Measurements from ENCODE around the gene JAG2. TPM values are rescaled to one million over a fixed set of nuclear protein-coding genes. Genes with fewer than 3 reads are reported as not detected.

JAG2 gene
- total RNA-seq, 1 donor from 2014 or later: 0.44 TPM

- Mint-ChIP-seq H3K27ac (no peak overlapping the region), H3K4me1 (no peaks in the 10 kb centered on the region), H3K9me3 (peaks cover 6% of the 10 kb centered on the region), H3K36me3 (ENCODE audit: low read depth) (no peaks in the 10 kb centered on the region), H3K4me3 (no peak overlapping the region), H3K27me3 (peaks cover 28% of the 10 kb centered on the region)
- intact Hi-C loops (cut with micrococcal nuclease): no loop called here
- POLR2A ChIA-PET: no interaction called here
- CTCF ChIA-PET: no interaction called here
- ATAC-seq (ENCODE audit: low read depth) (no peak), DNase-seq (no peak)
- TF ChIP-seq, protein P1, sequence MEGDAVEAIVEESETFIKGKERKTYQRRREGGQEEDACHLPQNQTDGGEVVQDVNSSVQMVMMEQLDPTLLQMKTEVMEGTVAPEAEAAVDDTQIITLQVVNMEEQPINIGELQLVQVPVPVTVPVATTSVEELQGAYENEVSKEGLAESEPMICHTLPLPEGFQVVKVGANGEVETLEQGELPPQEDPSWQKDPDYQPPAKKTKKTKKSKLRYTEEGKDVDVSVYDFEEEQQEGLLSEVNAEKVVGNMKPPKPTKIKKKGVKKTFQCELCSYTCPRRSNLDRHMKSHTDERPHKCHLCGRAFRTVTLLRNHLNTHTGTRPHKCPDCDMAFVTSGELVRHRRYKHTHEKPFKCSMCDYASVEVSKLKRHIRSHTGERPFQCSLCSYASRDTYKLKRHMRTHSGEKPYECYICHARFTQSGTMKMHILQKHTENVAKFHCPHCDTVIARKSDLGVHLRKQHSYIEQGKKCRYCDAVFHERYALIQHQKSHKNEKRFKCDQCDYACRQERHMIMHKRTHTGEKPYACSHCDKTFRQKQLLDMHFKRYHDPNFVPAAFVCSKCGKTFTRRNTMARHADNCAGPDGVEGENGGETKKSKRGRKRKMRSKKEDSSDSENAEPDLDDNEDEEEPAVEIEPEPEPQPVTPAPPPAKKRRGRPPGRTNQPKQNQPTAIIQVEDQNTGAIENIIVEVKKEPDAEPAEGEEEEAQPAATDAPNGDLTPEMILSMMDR (IDR thresholded peaks at IDR 0.05): no peak
Measured at GRCh38 chr14:105099778-105100177, 68.8 kb downstream of the JAG2 start.

- POLR2A ChIA-PET: no interaction called here
- Mint-ChIP-seq H3K27me3 (peaks cover 19% of the 10 kb centered on the region), H3K9me3 (peaks cover 2% of the 10 kb centered on the region), H3K27ac (no peak overlapping the region), H3K4me1 (peaks cover 10% of the 10 kb centered on the region), H3K36me3 (ENCODE audit: low read depth) (no peaks in the 10 kb centered on the region), H3K4me3 (no peak overlapping the region)
- CTCF ChIA-PET: no interaction called here
- DNase-seq (no peak), ATAC-seq (ENCODE audit: low read depth) (no peak)
- intact Hi-C loops (cut with micrococcal nuclease): no loop called here
- TF ChIP-seq, protein P1 (IDR thresholded peaks at IDR 0.05): no peak
Measured at GRCh38 chr14:105098316-105098715, 70.3 kb downstream of the JAG2 start.

GRCh38 chr14:105097794-105098127 is 70.8 kb downstream of the JAG2 start:
- H3K4me3 Mint-ChIP-seq: no peak overlapping the region
- DNase-seq: no peak
- ChIA-PET POLR2A (no interaction called here), CTCF (no interaction called here)
- no peak for ATAC-seq (ENCODE audit: low read depth)
- peaks cover 15% of the 10 kb centered on the region for H3K27me3 Mint-ChIP-seq
- intact Hi-C loops (cut with micrococcal nuclease): no loop called here
- no peaks in the 10 kb centered on the region for H3K36me3 Mint-ChIP-seq (ENCODE audit: low read depth)
- TF ChIP-seq, protein P1 (IDR thresholded peaks at IDR 0.05): no peak
- peaks cover 10% of the 10 kb centered on the region for H3K4me1 Mint-ChIP-seq
- H3K27ac Mint-ChIP-seq: no peak overlapping the region
- peaks cover 2% of the 10 kb centered on the region for H3K9me3 Mint-ChIP-seq

DNA sequence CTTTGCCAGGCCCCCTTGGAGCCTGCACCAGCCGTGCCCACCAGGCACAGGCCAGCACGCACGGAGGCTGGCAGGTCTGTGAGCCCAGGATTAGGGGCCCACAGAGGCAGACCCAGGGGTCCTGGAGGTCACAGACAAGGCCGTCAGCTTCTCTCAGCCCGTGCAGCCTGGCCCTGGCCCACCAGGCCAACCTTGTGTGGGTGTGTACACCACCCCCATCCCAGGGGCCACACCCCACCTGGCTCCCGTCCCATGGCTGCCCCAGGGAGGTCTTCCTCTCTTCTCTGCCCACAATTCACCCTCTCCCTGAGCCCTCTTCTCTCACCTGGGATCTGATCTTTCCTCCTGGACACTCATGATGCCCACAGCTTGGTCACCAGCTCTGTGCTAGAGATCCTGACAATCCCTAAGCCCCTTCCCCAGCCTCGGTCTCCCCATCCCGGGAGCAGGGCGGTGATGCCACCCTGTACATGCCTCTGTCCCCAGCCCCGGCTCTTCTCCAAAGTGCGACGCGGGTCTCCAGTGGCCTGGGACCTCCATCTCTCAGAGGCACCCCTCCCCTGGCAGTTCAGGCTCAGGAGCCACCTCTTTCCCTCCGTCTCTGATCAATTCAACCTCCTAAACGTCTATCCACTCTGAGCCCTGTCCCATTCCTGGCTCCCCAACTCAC is 72.2 kb downstream of the JAG2 start:
- Mint-ChIP-seq H3K4me3 (no peak overlapping the region), H3K9me3 (peaks cover 2% of the 10 kb centered on the region), H3K36me3 (ENCODE audit: low read depth) (no peaks in the 10 kb centered on the region), H3K4me1 (peaks cover 10% of the 10 kb centered on the region), H3K27ac (no peak overlapping the region), H3K27me3 (peaks cover 13% of the 10 kb centered on the region)
- CTCF ChIA-PET: no interaction called here
- ATAC-seq (ENCODE audit: low read depth) (no peak), DNase-seq (no peak)
- intact Hi-C loops (cut with micrococcal nuclease): no loop called here
- TF ChIP-seq, protein P1 (IDR thresholded peaks at IDR 0.05): no peak
- POLR2A ChIA-PET: no interaction called here

GRCh38 chr14:105095236-105095805 is 73.3 kb downstream of the JAG2 start:
- no peaks in the 10 kb centered on the region for H3K36me3 Mint-ChIP-seq (ENCODE audit: low read depth)
- intact Hi-C loops (cut with micrococcal nuclease): no loop called here
- H3K4me3 Mint-ChIP-seq: no peak overlapping the region
- CTCF ChIA-PET: no interaction called here
- no peak for DNase-seq
- POLR2A ChIA-PET: no interaction called here
- TF ChIP-seq, protein P1 (IDR thresholded peaks at IDR 0.05): no peak
- ATAC-seq (ENCODE audit: low read depth): no peak
- H3K27ac Mint-ChIP-seq: no peak overlapping the region
- peaks cover 13% of the 10 kb centered on the region for H3K27me3 Mint-ChIP-seq
- H3K4me1 Mint-ChIP-seq: peaks cover 14% of the 10 kb centered on the region
- peaks cover 2% of the 10 kb centered on the region for H3K9me3 Mint-ChIP-seq

Measured in activated B cell treated with CpG ODN at 0.5 μM for 24 hours (primary cell).